GM19099 (cell line): ENCODE results near the gene UBR3.

Experiments
- POLR2A ChIP-seq: IDR thresholded peaks from 3 replicates; pipeline ENCODE4 v1.6.1; 2011; ENCODE audit warnings: low read depth; ENCODE audit not compliant: insufficient read length; ENCODE audit errors: extremely low read depth

Gene UBR3

GRCh38 chr2:169827272-169828140, at the start of gene UBR3:
Gene UBR3, plus strand, starts transcription at chr2:169827454. Its CDS starts 54 bp downstream, at chr2:169827508.
- TF ChIP-seq POLR2A, result peak; percentile 87

- TF ChIP-seq POLR2A, result no peak
Measured at GRCh38 chr2:169778446-169778845, 48.8 kb upstream of the UBR3 start.

GRCh38 chr2:169781249-169782013, 45.8 kb upstream of the UBR3 start:
- TF ChIP-seq POLR2A, result no peak

- no peak for TF ChIP-seq POLR2A
Measured at GRCh38 chr2:169782513-169782912, 44.7 kb upstream of the UBR3 start.

- no peak for TF ChIP-seq POLR2A
Measured at GRCh38 chr2:169790581-169790980, 36.7 kb upstream of the UBR3 start.

- no peak for TF ChIP-seq POLR2A
Measured at GRCh38 chr2:169795181-169795580, 32.1 kb upstream of the UBR3 start.

- TF ChIP-seq POLR2A, result no peak
Measured at GRCh38 chr2:169796441-169796840, 30.8 kb upstream of the UBR3 start.

- TF ChIP-seq POLR2A, result no peak
Measured at GRCh38 chr2:169797601-169798000, 29.7 kb upstream of the UBR3 start.

GRCh38 chr2:169798397-169798717, 28.9 kb upstream of the UBR3 start:
- no peak for TF ChIP-seq POLR2A

- TF ChIP-seq POLR2A, result peak; percentile 87
Measured at GRCh38 chr2:169798718-169799592, 28.3 kb upstream of the UBR3 start, which contains the start of gene SSB. Gene SSB, plus strand, starts transcription at chr2:169798871. Its CDS starts 2,090 bp downstream, at chr2:169800961.

GRCh38 chr2:169803480-169803879, 23.8 kb upstream of the UBR3 start:
- TF ChIP-seq POLR2A, result no peak

GRCh38 chr2:169806586-169806985, 20.7 kb upstream of the UBR3 start:
- TF ChIP-seq POLR2A, result no peak

- TF ChIP-seq POLR2A, result no peak
Measured at GRCh38 chr2:169808221-169808620, 19.0 kb upstream of the UBR3 start.

GRCh38 chr2:169815849-169816248, 11.4 kb upstream of the UBR3 start:
- no peak for TF ChIP-seq POLR2A

GRCh38 chr2:169818241-169818640, 9.0 kb upstream of the UBR3 start:
- no peak for TF ChIP-seq POLR2A
